Dermis microvascular lymphatic vessel endothelial cell (primary cell): Measurements from ENCODE around the gene RNF112. TPM values are rescaled to one million over a fixed set of nuclear protein-coding genes. Genes with fewer than 3 reads are reported as not detected.

Experiments
- DNase-seq, 2 donors: peaks; one replicate each; pipeline versions ENCODE4 v3.0.0 to v3.0.0-alpha.2; 2010; ENCODE audit warnings: low read depth in 2 of 2
- total RNA-seq: library from RNA; depleted of rRNA; stranded (reverse); fragments of >200 nt; gene quantifications from 2 replicates; pipeline ENCODE4 v1.2.1, GENCODE V29; 2014

RNF112 gene
- total RNA-seq, 1 donor from 2014 or later, result 0.39 TPM

DNA sequence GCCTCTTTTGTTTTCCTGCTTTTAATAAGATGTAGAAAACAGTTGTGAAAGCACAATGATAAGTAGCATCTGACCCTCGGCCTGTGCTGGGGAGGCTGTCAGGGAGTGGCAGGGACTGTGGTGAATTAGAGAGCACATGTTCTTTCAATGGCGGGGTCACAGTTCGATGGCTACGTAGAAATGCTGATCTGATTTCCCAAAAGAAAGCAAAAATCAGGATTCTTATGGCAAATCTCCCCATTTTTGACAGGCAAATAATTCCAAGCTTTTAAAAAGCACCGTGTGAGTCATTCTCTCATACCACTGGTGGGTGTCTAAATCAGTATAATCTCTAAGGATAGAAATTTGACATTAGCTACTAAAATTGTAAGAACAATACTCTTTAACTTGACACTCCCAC lies 36.9 kb upstream of the RNF112 start:
- no peak for DNase-seq

DNA sequence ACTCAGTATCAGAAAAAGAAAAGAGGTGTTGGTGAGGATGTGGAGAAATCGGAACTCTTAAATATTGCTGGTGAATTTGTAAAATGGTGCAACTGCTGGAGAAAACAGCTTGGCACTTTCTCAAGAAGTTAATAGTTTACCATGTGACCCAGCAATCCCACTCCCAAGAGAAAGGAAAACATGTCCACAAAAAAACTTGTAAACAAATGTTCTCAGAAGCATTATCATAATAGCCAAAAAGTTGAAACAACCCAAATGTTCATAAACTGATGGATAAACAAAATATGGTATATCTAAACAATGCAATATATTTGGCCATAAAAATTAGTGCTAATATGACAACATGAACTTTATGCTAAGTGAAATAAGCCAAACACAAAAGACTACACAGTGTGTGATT lies 35.3 kb upstream of the RNF112 start:
- no peak for DNase-seq

DNA sequence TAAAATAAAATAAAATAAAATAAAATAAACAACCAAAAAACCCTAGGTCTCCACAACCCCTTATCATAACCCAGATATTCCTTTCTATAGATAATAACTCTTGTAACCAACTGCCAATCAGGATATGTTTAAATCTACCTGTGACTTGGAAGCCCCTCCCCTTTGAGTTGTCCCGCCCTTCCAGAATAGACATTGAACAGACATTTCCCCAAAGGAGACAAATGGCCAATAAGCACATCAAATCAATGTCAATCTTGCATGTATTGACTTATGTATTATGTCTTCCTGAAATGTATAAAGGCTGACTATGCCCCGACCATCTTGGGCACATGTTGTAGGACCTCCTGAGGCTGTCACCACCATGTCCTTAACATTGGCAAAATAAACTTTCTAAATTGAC lies 34.2 kb upstream of the RNF112 start:
- DNase-seq, result no peak

DNA sequence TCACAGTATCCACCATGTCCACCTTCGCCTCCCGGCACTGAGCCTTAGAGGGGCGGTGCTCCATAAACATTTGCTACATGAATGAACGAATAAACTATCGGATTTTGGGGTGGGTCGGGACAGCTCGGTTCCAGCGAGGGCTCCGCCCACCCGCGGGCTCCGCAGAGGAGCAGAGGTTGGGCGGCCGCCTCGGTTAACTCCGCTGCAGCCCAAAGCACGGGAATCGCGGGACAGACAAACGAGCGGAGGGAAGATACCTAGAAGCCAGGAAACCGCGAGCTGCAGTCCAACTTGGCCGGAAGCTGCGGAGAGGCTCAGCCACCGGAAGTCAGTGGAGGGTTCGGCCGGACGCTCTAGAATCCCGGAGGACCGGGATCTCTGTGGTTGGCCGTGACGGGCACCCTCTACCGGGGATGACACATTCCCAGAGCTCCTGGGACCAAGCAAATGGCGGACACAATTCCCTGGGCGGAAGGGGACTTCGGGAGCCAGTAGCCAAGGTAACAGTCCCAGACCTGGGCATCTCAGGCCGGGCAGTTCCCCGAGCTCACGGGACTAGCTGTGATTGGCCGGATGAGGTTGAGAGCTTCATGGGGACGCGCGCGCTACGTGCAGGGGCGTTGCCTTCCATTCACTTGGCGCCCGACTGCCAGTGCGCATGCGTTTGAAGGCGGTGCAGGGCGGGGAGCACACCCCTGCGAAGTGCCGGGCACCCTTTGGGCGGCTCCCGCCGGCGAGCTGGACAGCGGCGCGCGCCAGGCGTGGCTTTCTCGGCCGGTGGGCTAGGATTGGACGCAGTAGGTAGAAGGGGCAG lies 33.2 kb upstream of the RNF112 start:
- DNase-seq, result peak; percentile 96 to 99

DNA sequence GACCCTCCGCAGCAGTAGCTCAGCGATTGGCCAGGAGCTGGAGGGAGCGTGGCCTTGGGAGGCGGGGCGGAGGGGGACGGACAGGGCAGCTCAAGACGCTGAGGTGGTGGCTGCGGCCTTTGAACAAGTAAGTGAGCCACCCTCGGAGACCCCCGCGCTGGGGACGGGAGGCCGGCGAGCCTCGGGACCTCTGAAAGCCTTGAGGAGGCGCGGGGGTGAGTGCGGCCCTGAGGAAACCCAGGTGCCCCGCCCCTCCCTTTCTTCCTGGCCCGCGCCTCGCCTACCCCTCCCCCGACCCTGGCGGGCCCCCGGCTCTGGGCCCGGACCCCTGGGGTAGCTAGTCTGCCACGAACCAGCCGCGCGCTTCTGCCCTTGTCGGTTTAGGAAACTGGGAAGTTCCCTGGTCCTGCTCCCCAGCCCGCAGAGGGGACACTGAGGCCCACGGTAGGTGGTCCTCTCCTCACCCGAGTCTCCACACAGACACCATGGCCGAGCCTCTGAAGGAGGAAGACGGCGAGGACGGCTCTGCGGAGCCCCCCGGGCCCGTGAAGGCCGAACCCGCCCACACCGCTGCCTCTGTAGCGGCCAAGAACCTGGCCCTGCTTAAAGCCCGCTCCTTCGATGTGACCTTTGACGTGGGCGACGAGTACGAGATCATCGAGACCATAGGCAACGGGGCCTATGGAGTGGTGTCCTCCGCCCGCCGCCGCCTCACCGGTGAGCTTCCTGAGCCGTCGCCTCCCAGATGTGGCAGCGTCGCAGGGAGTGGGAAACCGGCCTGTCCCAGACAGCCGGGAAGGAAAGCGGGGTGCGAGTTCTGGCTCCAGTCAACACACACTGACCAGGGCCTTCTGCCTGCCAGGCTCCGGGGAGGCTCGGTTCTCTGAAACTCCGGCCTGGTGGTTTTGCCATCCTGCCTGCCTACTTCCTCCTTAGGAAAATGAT lies 32.3 kb upstream of the RNF112 start, which contains the start of gene MAPK7:
TSS of gene MAPK7 (plus strand) at position 83 of the 945 bp plus-strand sequence. CDS start at position 486, 403 bp downstream.
- peak in 1 of 2 donors; percentile 17 for DNase-seq

DNA sequence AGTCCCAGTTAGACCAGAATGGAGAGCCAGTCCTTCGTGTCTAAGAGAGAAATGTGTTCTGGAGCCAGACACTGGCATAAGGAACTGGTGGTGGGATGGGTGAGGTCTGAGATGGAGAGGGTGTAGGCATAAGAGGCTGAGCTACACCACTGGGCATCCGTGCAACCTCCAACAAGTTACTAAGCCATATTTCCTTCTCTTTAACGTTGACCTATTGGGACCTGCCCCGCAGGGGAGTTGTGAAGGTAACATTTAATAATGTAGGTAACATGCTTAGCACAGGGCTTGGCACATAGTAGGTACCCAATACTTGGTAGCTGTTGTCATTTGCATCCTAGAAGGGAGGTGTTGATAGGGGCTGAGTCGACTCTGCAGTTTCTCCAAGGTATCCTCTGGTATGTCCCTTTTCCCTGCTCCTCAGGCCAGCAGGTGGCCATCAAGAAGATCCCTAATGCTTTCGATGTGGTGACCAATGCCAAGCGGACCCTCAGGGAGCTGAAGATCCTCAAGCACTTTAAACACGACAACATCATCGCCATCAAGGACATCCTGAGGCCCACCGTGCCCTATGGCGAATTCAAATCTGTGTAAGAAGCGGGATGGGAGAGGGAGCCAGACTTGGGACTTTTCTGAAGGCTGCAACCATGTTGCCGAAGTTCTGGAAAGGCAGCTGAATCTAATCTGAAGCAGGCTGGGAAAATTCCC lies 31.5 kb upstream of the RNF112 start:
- no peak for DNase-seq

DNA sequence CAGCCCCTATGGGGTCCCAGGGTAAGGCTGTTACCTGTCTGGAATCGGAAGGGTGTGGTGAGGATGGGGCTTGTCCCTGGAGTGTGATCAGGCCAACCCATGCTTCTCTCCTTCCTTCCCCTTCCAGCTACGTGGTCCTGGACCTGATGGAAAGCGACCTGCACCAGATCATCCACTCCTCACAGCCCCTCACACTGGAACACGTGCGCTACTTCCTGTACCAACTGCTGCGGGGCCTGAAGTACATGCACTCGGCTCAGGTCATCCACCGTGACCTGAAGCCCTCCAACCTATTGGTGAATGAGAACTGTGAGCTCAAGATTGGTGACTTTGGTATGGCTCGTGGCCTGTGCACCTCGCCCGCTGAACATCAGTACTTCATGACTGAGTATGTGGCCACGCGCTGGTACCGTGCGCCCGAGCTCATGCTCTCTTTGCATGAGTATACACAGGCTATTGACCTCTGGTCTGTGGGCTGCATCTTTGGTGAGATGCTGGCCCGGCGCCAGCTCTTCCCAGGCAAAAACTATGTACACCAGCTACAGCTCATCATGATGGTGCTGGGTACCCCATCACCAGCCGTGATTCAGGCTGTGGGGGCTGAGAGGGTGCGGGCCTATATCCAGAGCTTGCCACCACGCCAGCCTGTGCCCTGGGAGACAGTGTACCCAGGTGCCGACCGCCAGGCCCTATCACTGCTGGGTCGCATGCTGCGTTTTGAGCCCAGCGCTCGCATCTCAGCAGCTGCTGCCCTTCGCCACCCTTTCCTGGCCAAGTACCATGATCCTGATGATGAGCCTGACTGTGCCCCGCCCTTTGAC lies 30.3 kb upstream of the RNF112 start:
- no peak for DNase-seq

DNA sequence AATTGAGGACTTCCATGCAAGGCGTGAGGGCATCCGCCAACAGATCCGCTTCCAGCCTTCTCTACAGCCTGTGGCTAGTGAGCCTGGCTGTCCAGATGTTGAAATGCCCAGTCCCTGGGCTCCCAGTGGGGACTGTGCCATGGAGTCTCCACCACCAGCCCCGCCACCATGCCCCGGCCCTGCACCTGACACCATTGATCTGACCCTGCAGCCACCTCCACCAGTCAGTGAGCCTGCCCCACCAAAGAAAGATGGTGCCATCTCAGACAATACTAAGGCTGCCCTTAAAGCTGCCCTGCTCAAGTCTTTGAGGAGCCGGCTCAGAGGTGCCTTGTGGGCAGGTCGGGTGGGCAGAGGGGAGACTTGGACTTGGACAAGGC lies 29.7 kb upstream of the RNF112 start:
- DNase-seq, result no peak

DNA sequence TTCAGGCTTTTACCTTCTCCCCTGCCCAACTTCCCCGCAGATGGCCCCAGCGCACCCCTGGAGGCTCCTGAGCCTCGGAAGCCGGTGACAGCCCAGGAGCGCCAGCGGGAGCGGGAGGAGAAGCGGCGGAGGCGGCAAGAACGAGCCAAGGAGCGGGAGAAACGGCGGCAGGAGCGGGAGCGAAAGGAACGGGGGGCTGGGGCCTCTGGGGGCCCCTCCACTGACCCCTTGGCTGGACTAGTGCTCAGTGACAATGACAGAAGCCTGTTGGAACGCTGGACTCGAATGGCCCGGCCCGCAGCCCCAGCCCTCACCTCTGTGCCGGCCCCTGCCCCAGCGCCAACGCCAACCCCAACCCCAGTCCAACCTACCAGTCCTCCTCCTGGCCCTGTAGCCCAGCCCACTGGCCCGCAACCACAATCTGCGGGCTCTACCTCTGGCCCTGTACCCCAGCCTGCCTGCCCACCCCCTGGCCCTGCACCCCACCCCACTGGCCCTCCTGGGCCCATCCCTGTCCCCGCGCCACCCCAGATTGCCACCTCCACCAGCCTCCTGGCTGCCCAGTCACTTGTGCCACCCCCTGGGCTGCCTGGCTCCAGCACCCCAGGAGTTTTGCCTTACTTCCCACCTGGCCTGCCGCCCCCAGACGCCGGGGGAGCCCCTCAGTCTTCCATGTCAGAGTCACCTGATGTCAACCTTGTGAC lies 29.1 kb upstream of the RNF112 start:
- no peak for DNase-seq

DNA sequence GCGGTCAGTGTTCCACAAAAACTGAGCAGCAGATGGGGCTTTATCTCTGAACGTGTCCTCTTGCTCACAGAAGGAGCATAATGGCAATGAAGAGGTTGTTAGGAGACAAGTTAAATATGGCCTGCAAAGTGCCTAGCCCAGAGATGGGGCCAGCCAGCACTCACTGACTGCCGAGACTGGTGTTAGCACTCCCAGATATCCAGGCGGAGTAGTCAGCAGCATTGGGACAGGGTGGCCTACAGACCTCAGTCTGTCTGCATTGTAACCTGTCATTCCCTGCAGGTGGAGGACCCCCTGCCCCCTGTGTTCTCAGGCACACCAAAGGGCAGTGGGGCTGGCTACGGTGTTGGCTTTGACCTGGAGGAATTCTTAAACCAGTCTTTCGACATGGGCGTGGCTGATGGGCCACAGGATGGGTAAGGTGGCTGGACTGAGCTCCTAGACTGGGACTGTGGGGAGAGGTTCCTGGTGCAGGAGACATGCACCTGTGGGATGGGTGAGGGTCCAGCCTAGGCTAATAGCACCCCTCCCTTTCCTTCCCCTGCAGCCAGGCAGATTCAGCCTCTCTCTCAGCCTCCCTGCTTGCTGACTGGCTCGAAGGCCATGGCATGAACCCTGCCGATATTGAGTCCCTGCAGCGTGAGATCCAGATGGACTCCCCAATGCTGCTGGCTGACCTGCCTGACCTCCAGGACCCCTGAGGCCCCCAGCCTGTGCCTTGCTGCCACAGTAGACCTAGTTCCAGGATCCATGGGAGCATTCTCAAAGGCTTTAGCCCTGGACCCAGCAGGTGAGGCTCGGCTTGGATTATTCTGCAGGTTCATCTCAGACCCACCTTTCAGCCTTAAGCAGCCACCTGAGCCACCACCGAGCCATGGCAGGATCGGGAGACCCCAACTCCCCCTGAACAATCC lies 28.2 kb upstream of the RNF112 start:
- no peak for DNase-seq

DNA sequence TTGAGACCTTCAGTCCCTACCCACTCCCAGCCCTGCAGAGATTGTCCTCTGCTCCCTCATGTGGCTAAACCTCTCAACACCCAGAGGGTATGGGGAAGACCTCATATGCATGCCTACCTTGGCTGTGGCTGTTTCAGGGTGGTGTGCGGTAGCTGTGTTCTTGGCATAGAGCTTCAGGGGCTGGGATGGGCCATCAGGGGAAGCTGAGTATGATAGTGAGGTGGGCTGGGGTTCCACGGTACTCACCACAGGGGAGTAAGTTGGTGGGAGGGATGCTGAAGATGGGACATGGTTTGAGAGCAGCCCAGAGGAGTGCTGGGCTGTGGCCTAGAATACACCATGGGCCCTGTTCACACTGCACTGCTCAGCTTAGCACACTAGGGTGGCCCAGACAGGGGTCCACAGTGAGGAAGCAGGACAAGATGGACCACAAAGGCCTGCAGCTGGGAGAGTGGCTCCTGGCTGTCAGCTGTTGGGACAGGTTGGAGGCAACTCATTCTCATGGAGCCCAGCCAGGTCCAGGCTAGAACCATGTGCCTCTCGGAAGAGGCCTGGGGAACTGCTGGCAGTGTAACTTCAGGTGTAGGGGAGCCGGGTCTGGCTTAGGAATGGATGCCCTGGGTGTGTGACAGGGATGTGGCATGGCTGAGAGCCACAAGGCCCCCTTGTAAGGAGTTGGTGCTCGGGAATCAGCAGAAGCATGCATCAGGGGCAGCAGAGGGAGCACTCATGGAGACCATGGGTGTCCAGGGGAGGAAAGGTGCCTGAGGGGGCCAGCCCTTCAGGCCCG lies 27.2 kb upstream of the RNF112 start:
- DNase-seq, result no peak

DNA sequence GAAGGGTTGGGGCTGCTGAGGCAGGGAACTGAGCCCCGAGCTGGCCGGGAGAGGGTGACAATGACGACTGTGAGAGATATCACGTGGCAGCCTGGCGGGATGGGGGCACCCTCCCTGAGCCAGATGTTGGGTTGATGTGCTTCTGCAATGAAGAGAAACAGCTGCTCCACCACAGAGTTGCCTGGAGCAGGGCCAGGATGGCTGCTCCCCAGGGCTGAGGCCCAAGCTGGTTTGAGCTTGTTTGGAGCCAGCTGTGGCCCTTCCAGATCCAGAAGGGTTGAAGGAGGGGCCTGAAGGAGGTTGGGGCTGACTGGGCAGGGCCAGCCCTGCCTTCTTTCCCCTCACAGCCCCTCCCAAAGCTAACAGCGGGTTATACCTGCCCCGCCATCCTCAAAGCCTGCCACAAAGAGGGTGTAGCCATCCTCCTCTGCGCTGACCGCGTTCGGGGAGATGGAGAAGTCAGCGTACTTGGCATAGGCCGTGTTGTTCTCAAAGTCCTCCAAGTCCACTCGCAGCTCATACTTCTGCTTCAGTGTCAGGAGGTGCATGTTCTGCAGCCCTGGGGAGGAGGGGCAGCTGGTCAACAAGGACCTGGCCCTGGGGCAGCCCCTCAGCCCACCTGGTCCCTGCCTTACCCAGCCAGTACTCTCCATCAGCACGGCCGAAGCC lies 26.2 kb upstream of the RNF112 start:
- no peak for DNase-seq

DNA sequence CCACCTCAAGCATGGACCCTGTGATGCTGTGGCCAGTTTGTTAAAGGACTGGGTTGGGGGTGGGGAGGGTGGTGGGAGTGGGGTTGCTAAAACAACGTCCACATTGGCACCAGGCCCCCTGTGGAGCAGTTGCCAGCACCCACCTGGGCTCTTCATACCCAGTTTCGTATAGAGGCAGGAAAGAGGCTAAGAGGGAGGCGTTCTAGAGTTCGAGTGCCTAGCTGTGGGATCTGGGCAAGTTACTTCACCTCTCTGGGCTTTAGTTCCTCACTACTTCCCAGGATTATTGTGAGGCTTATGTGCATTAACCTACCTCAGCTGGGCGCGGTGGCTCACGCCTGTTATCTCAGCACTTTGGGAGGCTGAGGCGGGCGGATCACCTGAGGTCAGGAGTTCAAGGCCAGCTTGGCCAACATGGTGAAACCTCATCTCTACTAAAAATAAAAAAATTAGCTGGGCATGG lies 25.5 kb upstream of the RNF112 start:
- no peak for DNase-seq

DNA sequence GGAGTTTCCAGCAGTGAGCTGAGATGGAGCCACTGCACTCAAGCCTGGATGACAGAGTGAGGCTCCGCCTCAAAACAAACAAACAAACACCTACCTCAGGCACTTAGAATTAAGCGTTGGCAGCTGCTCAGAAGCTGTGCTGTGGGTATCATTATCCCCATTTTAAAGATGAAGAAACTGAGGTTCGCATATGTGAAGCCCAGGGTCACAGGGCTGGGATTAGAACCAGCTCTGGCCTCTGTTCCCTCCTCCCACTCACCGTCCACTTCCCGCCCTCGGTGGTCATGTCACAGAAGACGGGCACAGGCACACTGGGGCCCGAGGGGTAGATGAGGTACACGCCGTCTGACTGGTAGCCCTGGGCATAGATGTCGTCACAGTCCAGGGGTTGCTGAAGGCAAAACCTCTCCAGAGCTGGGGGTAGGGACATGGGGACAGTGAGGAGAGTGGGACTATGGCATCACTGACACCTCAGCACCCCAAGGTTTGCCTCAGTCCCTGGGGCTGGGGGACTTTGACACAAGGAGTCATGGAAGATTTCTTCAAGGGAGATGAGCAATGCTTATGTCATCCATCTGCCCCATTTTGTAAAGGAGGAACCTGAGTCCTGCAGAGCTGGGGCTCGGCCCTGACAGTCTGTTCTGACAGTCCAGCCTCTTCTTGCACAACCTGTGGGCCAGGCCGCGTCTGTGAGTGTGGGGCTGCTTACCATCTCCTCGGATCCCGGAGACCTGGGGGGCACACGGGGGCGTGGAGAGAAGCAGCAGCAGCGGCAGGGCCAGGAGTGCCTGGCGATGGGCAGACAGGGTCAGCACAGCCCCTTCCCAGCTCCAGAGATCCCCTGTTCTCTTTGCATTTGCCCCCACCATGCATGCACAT lies 24.7 kb upstream of the RNF112 start:
- DNase-seq, result no peak

DNA sequence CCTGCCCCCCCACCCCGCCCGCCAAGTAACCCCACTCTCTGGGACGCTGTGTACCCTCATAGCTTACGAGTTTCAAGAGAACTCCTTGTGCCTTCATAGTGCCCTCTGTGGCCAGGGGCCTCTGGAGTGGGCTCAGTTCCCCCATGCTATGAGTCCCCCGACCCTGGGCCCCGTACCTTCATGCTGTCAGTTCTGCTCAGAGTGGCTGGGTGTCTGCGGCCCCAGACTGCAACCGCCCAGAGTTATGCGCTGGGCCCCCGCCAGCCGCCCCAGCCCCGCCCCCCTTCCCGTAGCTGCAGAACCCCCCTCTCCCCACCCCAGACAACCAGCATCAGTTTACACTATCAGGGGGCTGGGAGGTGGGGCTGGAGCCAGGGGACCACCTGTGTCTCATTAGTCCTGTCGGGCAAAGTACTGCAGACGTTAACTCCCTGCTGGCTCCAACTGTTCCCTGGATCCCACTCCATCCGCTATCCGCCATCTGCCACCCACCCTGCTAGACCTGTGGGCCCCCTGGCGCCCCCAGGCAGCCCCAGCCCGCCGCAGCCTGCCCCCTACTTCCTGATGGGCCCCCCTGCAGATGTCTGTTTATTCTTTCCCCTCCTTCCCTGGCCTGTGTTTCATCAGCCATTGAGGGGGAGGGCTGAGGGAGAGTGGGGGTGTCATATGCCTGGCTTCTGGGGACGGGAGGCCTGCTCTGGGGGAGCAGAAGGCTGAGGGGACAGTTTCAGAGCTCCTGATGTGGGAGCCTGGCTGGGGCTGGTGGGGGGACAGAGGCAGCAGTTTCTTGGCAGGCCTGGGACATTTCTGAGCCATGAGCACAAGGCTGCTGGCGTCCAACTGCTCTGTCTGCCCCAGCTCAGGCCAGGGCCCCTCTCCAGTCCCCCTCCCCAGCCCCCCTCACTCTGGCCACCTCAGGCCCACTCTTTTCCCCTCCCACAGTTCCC lies 23.8 kb upstream of the RNF112 start, which contains the start of gene MFAP4:
TSS of gene MFAP4 (minus strand) at position 217 of the 947 bp plus-strand sequence. CDS start at position 182, 35 bp downstream.
- DNase-seq, result no peak
